OCI-LY7 (cell line): Measurements from ENCODE around the gene JAK1. TPM values are rescaled to one million over a fixed set of nuclear protein-coding genes. Genes with fewer than 3 reads are reported as not detected.

ENCODE experiments used
- BruUV-seq: library from RNA; stranded (reverse); fragments of 400-500 nt; replicated peaks from 2 replicates; lab custom pipeline; 2021; lab: Mats Ljungman, UMichigan
- CTCF ChIA-PET: fragments of 300-600 bp; sonication (Branson Sonifier 250); formaldehyde crosslinking; loops from one replicate; lab custom pipeline; 2022; ENCODE audit warnings: antibody characterized with exemption; ENCODE audit not compliant: unreplicated experiment; lab: Charles Lee
- POLR2A ChIA-PET: fragments of 300-600 bp; sonication (Branson Sonifier 250); formaldehyde crosslinking; loops from one replicate; lab custom pipeline; 2022; ENCODE audit warnings: antibody characterized with exemption; lab: Charles Lee
- DNase-seq: peaks from one replicate; pipeline ENCODE4 v3.0.0-alpha.2; 2015; ENCODE audit warnings: low spot score
- H2AFZ ChIP-seq: fragments of 200-600 bp; sonication (generic), shearing (Covaris generic); 2 replicates; pipeline ENCODE4 v1.6.1; 2014; ENCODE audit warnings: mild to moderate bottlenecking, antibody characterized with exemption, low read length, moderate library complexity
- H3K27ac ChIP-seq: fragments of 200-600 bp; sonication (generic); 2 replicates; pipeline ENCODE4 v1.5.1; 2014; ENCODE audit warnings: mixed run types, low read depth, mild to moderate bottlenecking, moderate library complexity, low read length, inconsistent platforms; ENCODE audit not compliant: poor library complexity, severe bottlenecking
- H3K36me3 ChIP-seq: fragments of 200-600 bp; sonication (generic); 2 replicates; pipeline ENCODE4 v1.6.1; 2014; ENCODE audit warnings: mild to moderate bottlenecking, antibody characterized with exemption, low read length, moderate library complexity, mixed read lengths; ENCODE audit not compliant: insufficient read depth
- H3K4me1 ChIP-seq: fragments of 200-600 bp; sonication (generic); 2 replicates; pipeline ENCODE4 v1.5.1; 2014; ENCODE audit warnings: mild to moderate bottlenecking, low read length; ENCODE audit not compliant: insufficient read depth, poor library complexity, severe bottlenecking
- H3K4me2 ChIP-seq: fragments of 200-600 bp; sonication (generic); 2 replicates; pipeline ENCODE4 v1.6.1; 2014; ENCODE audit warnings: mild to moderate bottlenecking, low read length
- H3K4me3 ChIP-seq: fragments of 200-600 bp; sonication (generic); 2 replicates; pipeline ENCODE4 v1.5.1; 2014; ENCODE audit warnings: mild to moderate bottlenecking, low read depth, low read length; ENCODE audit not compliant: poor library complexity, severe bottlenecking
- H3K79me2 ChIP-seq: fragments of 200-600 bp; sonication (generic); 2 replicates; pipeline ENCODE4 v1.6.1; 2016; ENCODE audit warnings: low read depth, mild to moderate bottlenecking, low read length, moderate library complexity, mixed read lengths; ENCODE audit not compliant: insufficient read depth
- H3K9me2 ChIP-seq: fragments of 200-600 bp; sonication (generic); 2 replicates; pipeline ENCODE4 v1.6.1; 2016; ENCODE audit warnings: mild to moderate bottlenecking, low read length, mixed read lengths; ENCODE audit not compliant: insufficient read depth
- H3K9me3 ChIP-seq: fragments of 200-600 bp; sonication (generic); 2 replicates; pipeline ENCODE4 v1.6.1; 2014; ENCODE audit warnings: mild to moderate bottlenecking, mixed run types, low read length, mixed read lengths
- H4K20me1 ChIP-seq: fragments of 200-600 bp; sonication (generic); 2 replicates; pipeline ENCODE4 v1.6.1; 2014; ENCODE audit warnings: mild to moderate bottlenecking, antibody characterized with exemption, low read length, moderate library complexity, mixed read lengths; ENCODE audit not compliant: insufficient read depth
- CTCF ChIP-seq: fragments of 200-600 bp; sonication (generic); conservative IDR thresholded peaks from 2 replicates; pipeline ENCODE4 v1.5.1; 2014; ENCODE audit warnings: mild to moderate bottlenecking, antibody characterized with exemption, low read length, moderate library complexity, mixed read lengths
- EZH2phosphoT487 ChIP-seq: fragments of 200-600 bp; sonication (generic); IDR thresholded peaks from 2 replicates; pipeline ENCODE4 v1.6.1; 2018; ENCODE audit warnings: low read depth, borderline replicate concordance, mild to moderate bottlenecking, mixed run types, antibody characterized with exemption, low read length, moderate library complexity, mixed read lengths
- intact Hi-C: fragments of 100-400 bp; cut with micrococcal nuclease; formaldehyde crosslinking; loops from one replicate; pipeline ENCODE4 v1.10.0; 2022; ENCODE audit not compliant: unreplicated experiment
- total RNA-seq, 2 experiments: library from RNA; depleted of rRNA in 1 of 2; stranded (reverse); fragments of >200 nt in 1 of 2; shearing (Covaris generic) in 1 of 2; gene quantifications; 2 replicates each; pipeline ENCODE4 v1.2.3, GENCODE V29; 2014 to 2022

The JAK1 gene
- total RNA-seq, 2 experiments from 2014 or later = 72.6 to 86.8 TPM

- no peaks in the 10 kb centered on the region for H3K36me3 ChIP-seq
- peak overlapping the region; percentile 45 for H3K4me2 ChIP-seq
- intact Hi-C loops = no loop called here
- no TSS peak for BruUV-seq
- POLR2A ChIA-PET = interaction anchor here (0.6 to 1.4 kb wide), 7 partner anchors 18 to 122 kb away, joined by 3 to 6 read pairs (median 3); no protein-coding TSS in a partner anchor
- H3K9me2 ChIP-seq = no peaks in the 10 kb centered on the region
- H3K9me3 ChIP-seq = no peaks in the 10 kb centered on the region
- peak overlapping the region; percentile 31 for H3K27ac ChIP-seq
- H3K79me2 ChIP-seq = peaks cover 75% of the 10 kb centered on the region
- H4K20me1 ChIP-seq = peaks cover 37% of the 10 kb centered on the region
- TF ChIP-seq CTCF (no peak), EZH2phosphoT487 (no peak)
- no peak overlapping the region for H2AFZ ChIP-seq
- DNase-seq = peak; percentile 46
- peak overlapping the region; percentile 23 for H3K4me3 ChIP-seq
- CTCF ChIA-PET = no interaction called here
- peaks cover 42% of the 10 kb centered on the region for H3K4me1 ChIP-seq
These were observed 68.1 kb downstream of the JAK1 start for GRCh38 chr1:64898107-64898861.

- peaks cover 45% of the 10 kb centered on the region for H3K4me1 ChIP-seq
- H4K20me1 ChIP-seq = peaks cover 41% of the 10 kb centered on the region
- H3K27ac ChIP-seq = no peak overlapping the region
- no TSS peak for BruUV-seq
- ChIA-PET CTCF (no interaction called here), POLR2A (interaction anchor here (0.6 to 1.8 kb wide), 2 partner anchors 10 kb away, joined by 3 to 6 read pairs; no protein-coding TSS in a partner anchor)
- TF ChIP-seq EZH2phosphoT487 (no peak), CTCF (no peak)
- DNase-seq = no peak
- H3K36me3 ChIP-seq = no peaks in the 10 kb centered on the region
- H3K9me2 ChIP-seq = no peaks in the 10 kb centered on the region
- H3K4me3 ChIP-seq = no peak overlapping the region
- H3K79me2 ChIP-seq = peaks cover 86% of the 10 kb centered on the region
- H3K4me2 ChIP-seq = no peak overlapping the region
- no peaks in the 10 kb centered on the region for H3K9me3 ChIP-seq
- no peak overlapping the region for H2AFZ ChIP-seq
- intact Hi-C loops = no loop called here
These were observed 69.8 kb downstream of the JAK1 start for GRCh38 chr1:64896551-64896950.

- peaks cover 51% of the 10 kb centered on the region for H4K20me1 ChIP-seq
- intact Hi-C loops = no loop called here
- peaks cover 90% of the 10 kb centered on the region for H3K79me2 ChIP-seq
- no peak overlapping the region for H3K27ac ChIP-seq
- CTCF ChIA-PET = interaction anchor here (0.6 kb wide), 1 partner anchor 151 kb away, joined by 3 read pairs; no protein-coding TSS in a partner anchor
- peak overlapping the region; percentile 54 for H3K4me2 ChIP-seq
- no peak overlapping the region for H2AFZ ChIP-seq
- BruUV-seq = no TSS peak
- H3K36me3 ChIP-seq = no peaks in the 10 kb centered on the region
- peak; percentile 35 for DNase-seq
- no peaks in the 10 kb centered on the region for H3K9me2 ChIP-seq
- no peaks in the 10 kb centered on the region for H3K9me3 ChIP-seq
- H3K4me1 ChIP-seq = peaks cover 53% of the 10 kb centered on the region
- no peak overlapping the region for H3K4me3 ChIP-seq
- POLR2A ChIA-PET = interaction anchor here (0.5 to 1.8 kb wide), 6 partner anchors 9 to 1987 kb away, joined by 3 to 6 read pairs (median 3); no protein-coding TSS in a partner anchor
- TF ChIP-seq CTCF (no peak), EZH2phosphoT487 (no peak)
These were observed 70.8 kb downstream of the JAK1 start for GRCh38 chr1:64895500-64895899.
